Vagina (tissue), 2 donors: Measurements from ENCODE around the gene PHLPP1.

ENCODE experiments used
- CTCF ChIP-seq, 3 experiments: fragments of 450-650 bp in 2 of 3; fragments of 200-600 bp in 1 of 3; sonication (generic) in 1 of 3; IDR thresholded peaks; one replicate each; pipeline ENCODE4 v1.5.1; 2017 to 2019; ENCODE audit warnings: antibody characterized with exemption in 3 of 3, mild to moderate bottlenecking in 2 of 3, moderate library complexity in 2 of 3
- POLR2A ChIP-seq, 2 donors: fragments of 450-650 bp; IDR thresholded peaks; one replicate each; pipeline ENCODE4 v1.6.1; 2017; ENCODE audit warnings: antibody characterized with exemption in 2 of 2, mild to moderate bottlenecking in 2 of 2, moderate library complexity in 2 of 2
- POLR2AphosphoS5 ChIP-seq, 2 donors: sonication (generic); formaldehyde crosslinking; IDR thresholded peaks; one replicate each; pipeline ENCODE4 v1.9.0; 2017; ENCODE audit warnings: antibody characterized with exemption in 2 of 2, mild to moderate bottlenecking in 2 of 2, low read depth in 1 of 2; ENCODE audit not compliant: insufficient read depth in 1 of 2

GRCh38 chr18:62715759-62716615, 646 bp downstream of the PHLPP1 start:
- TF ChIP-seq CTCF (IDR thresholded peaks at IDR 0.05) (no peak), POLR2A (IDR thresholded peaks at IDR 0.05) (no peak), POLR2AphosphoS5 (IDR thresholded peaks at IDR 0.05; ENCODE audit: insufficient read depth in 1 of 2, low read depth in 1 of 2) (no peak)
